ENCODE results near the gene CREB3L2. TPM values are rescaled to one million over a fixed set of nuclear protein-coding genes. Genes with fewer than 3 reads are reported as not detected.
"Not testable (repeated sequence)": the region's sequence is repeated elsewhere in the genome, so short reads cannot be mapped to it uniquely, and the experiment has no call there.

Gene CREB3L2
- total RNA-seq, 1 donor from 2014 or later = 12.5 TPM

DNA sequence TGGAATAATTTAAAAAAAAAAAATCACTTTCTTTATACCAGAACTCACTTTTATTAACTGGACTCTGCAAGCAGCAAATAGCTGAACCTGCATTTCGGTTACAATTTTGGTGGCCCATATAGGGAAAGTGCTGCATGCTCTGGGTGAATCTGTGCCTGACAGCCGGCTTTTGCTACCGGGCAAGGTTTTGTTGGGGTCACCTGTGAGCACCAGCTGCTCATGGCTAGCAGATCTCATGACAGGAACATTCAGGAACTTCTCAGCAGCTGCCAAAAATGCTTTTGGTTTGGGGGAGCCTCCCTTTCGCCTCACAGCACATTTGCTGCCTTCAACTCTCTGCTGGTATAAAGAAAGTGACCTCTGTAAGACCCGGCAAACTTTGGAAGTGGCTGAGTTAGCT is 13.2 kb upstream of the CREB3L2 start:
- Histone ChIP-seq H3K9me3 (ENCODE audit: control insufficient read depth in 3 of 3, low read length in 3 of 3) (no peaks in the 10 kb centered on the region), H3K27me3 (ENCODE audit: control insufficient read depth in 3 of 3, insufficient read depth in 3 of 3, low read length in 3 of 3) (no peaks in the 10 kb centered on the region), H3K4me1 (ENCODE audit: control insufficient read depth in 3 of 3, insufficient read depth in 3 of 3, low read length in 3 of 3) (no peaks in the 10 kb centered on the region), H3K9ac (ENCODE audit: low read depth in 1 of 3, low read length in 3 of 3) (no peak overlapping the region), H3K36me3 (ENCODE audit: control insufficient read depth in 3 of 3, insufficient read depth in 3 of 3, low read length in 3 of 3) (no peaks in the 10 kb centered on the region), H3K27ac (ENCODE audit: low read depth, low read length) (no peak overlapping the region), H3K4me3 (ENCODE audit: low read length in 3 of 3) (no peak overlapping the region)

DNA sequence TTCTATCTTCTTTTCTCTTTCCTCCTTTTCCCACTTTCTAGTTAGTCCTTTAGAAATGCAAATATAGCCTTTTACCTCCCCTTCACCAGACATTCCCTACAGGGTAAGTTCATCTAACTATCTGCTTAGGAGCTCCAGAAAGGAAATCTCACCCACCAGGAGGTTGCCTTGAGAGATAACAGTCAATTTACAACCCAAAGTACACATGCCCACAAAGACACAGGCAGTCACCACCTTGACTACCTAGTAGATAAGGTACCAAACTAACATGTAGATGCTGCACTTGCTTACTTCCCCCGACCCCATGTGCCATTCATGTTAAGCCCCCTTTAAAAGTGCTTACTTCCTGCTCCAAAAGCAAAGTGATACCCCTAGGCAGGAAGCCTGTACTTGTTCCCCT is 12.8 kb upstream of the CREB3L2 start:
- no peaks in the 10 kb centered on the region for H3K27me3 ChIP-seq (ENCODE audit: control insufficient read depth in 3 of 3, insufficient read depth in 3 of 3, low read length in 3 of 3)
- H3K27ac ChIP-seq (ENCODE audit: low read depth, low read length) = no peak overlapping the region
- no peaks in the 10 kb centered on the region for H3K4me1 ChIP-seq (ENCODE audit: control insufficient read depth in 3 of 3, insufficient read depth in 3 of 3, low read length in 3 of 3)
- no peak overlapping the region for H3K4me3 ChIP-seq (ENCODE audit: low read length in 3 of 3)
- no peaks in the 10 kb centered on the region for H3K9me3 ChIP-seq (ENCODE audit: control insufficient read depth in 3 of 3, low read length in 3 of 3)
- H3K9ac ChIP-seq (ENCODE audit: low read depth in 1 of 3, low read length in 3 of 3) = no peak overlapping the region
- H3K36me3 ChIP-seq (ENCODE audit: control insufficient read depth in 3 of 3, insufficient read depth in 3 of 3, low read length in 3 of 3) = no peaks in the 10 kb centered on the region

- H3K27me3 ChIP-seq (ENCODE audit: control insufficient read depth in 3 of 3, insufficient read depth in 3 of 3, low read length in 3 of 3); H3K4me3 ChIP-seq (ENCODE audit: low read length in 3 of 3); H3K36me3 ChIP-seq (ENCODE audit: control insufficient read depth in 3 of 3, insufficient read depth in 3 of 3, low read length in 3 of 3); H3K27ac ChIP-seq (ENCODE audit: low read depth, low read length); H3K4me1 ChIP-seq (ENCODE audit: control insufficient read depth in 3 of 3, insufficient read depth in 3 of 3, low read length in 3 of 3); H3K9me3 ChIP-seq (ENCODE audit: control insufficient read depth in 3 of 3, low read length in 3 of 3); H3K9ac ChIP-seq (ENCODE audit: low read depth in 1 of 3, low read length in 3 of 3): not testable (repeated sequence)
Observed at GRCh38 chr7:138014201-138014600, 12.3 kb upstream of the CREB3L2 start.

- no peaks in the 10 kb centered on the region for H3K9me3 ChIP-seq (ENCODE audit: control insufficient read depth in 3 of 3, low read length in 3 of 3)
- H3K27me3 ChIP-seq (ENCODE audit: control insufficient read depth in 3 of 3, insufficient read depth in 3 of 3, low read length in 3 of 3) = no peaks in the 10 kb centered on the region
- no peaks in the 10 kb centered on the region for H3K36me3 ChIP-seq (ENCODE audit: control insufficient read depth in 3 of 3, insufficient read depth in 3 of 3, low read length in 3 of 3)
- no peak overlapping the region for H3K27ac ChIP-seq (ENCODE audit: low read depth, low read length)
- peaks cover 0 to 3% (median 2%) of the 10 kb centered on the region in 3 donors for H3K4me1 ChIP-seq (ENCODE audit: control insufficient read depth in 3 of 3, insufficient read depth in 3 of 3, low read length in 3 of 3)
- no peak overlapping the region for H3K4me3 ChIP-seq (ENCODE audit: low read length in 3 of 3)
- H3K9ac ChIP-seq (ENCODE audit: low read depth in 1 of 3, low read length in 3 of 3) = no peak overlapping the region
Observed at GRCh38 chr7:138009350-138009653, 7.4 kb upstream of the CREB3L2 start.

DNA sequence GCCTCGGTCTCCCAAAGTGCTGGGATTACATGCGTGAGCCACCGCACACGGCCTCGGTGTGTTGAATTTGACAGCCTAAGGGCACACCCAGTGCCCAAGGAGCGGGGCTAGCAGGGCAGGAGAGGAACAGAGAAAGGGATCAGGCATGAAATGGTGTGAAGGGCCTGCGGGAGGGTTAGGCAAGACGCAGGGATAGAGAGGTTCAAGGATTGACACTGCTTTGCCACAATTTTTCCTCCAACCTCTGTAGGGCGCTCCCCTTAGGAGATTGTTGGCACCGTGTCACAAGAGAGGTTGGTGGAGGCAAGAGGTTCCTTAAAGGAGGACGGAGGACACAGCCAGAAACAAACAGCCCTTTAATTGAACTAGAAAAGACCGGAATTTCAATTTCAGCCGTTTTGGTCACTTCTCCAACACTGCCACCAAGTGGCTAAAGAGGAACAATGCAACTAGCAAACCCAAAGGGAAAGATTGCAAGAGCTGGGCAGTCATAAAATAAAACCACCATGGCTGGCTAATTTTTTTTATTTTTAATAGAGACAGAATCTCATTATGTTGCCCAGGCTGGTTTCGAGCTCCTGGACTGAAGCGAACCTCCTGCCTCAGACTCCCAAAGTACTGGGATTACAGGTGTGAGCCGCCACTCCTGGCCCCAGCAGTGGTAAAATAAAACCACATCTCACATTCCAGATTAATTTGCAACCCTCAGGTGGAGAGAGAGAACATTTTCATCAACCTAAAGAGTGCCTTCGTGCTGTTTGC is 6.9 kb upstream of the CREB3L2 start:
- Histone ChIP-seq H3K27me3 (ENCODE audit: control insufficient read depth in 3 of 3, insufficient read depth in 3 of 3, low read length in 3 of 3) (no peaks in the 10 kb centered on the region), H3K9ac (ENCODE audit: low read depth in 1 of 3, low read length in 3 of 3) (peak overlapping the region; percentile 51 to 65 (median 51)), H3K27ac (ENCODE audit: low read depth, low read length) (no peak overlapping the region), H3K9me3 (ENCODE audit: control insufficient read depth in 3 of 3, low read length in 3 of 3) (no peaks in the 10 kb centered on the region), H3K36me3 (ENCODE audit: control insufficient read depth in 3 of 3, insufficient read depth in 3 of 3, low read length in 3 of 3) (no peaks in the 10 kb centered on the region), H3K4me3 (ENCODE audit: low read length in 3 of 3) (peak overlapping the region in 1 of 3 donors; percentile 35), H3K4me1 (ENCODE audit: control insufficient read depth in 3 of 3, insufficient read depth in 3 of 3, low read length in 3 of 3) (peaks cover 0 to 3% (median 2%) of the 10 kb centered on the region in 3 donors)

DNA sequence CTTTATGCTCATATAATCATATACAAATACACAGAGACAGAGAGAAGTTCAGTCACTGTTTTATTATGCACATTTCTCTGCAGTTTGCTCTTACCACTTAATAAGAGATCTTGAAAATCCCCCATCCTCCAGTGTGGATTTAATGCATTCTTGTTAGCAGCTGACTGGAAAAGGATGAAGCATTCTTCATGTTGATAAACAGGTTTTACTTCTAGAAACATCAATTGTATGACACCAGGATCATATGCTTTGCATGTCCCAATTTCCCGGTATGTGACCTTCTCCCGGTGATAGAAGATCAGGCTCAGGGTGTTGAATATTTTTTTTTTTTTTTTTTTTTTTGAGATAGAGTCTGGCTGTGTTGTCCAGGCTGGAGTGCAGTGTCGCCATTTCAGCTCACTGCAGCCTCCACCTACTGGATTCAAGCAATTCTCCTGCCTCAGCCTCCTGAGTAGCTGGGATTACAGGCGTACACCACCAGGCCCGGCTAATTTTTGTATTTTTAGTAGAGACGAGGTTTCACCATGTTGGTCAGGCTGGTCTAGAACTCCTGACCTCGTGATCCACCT is 6.2 kb upstream of the CREB3L2 start:
- no peak overlapping the region for H3K4me3 ChIP-seq (ENCODE audit: low read length in 3 of 3)
- H3K4me1 ChIP-seq (ENCODE audit: control insufficient read depth in 3 of 3, insufficient read depth in 3 of 3, low read length in 3 of 3) = peaks cover 0 to 3% (median 2%) of the 10 kb centered on the region in 3 donors
- H3K27me3 ChIP-seq (ENCODE audit: control insufficient read depth in 3 of 3, insufficient read depth in 3 of 3, low read length in 3 of 3) = no peaks in the 10 kb centered on the region
- no peaks in the 10 kb centered on the region for H3K36me3 ChIP-seq (ENCODE audit: control insufficient read depth in 3 of 3, insufficient read depth in 3 of 3, low read length in 3 of 3)
- H3K27ac ChIP-seq (ENCODE audit: low read depth, low read length) = no peak overlapping the region
- no peak overlapping the region for H3K9ac ChIP-seq (ENCODE audit: low read depth in 1 of 3, low read length in 3 of 3)
- no peaks in the 10 kb centered on the region for H3K9me3 ChIP-seq (ENCODE audit: control insufficient read depth in 3 of 3, low read length in 3 of 3)

- no peak overlapping the region for H3K9ac ChIP-seq (ENCODE audit: low read depth in 1 of 3, low read length in 3 of 3)
- no peaks in the 10 kb centered on the region for H3K36me3 ChIP-seq (ENCODE audit: control insufficient read depth in 3 of 3, insufficient read depth in 3 of 3, low read length in 3 of 3)
- no peak overlapping the region for H3K4me3 ChIP-seq (ENCODE audit: low read length in 3 of 3)
- no peaks in the 10 kb centered on the region for H3K27me3 ChIP-seq (ENCODE audit: control insufficient read depth in 3 of 3, insufficient read depth in 3 of 3, low read length in 3 of 3)
- no peaks in the 10 kb centered on the region for H3K9me3 ChIP-seq (ENCODE audit: control insufficient read depth in 3 of 3, low read length in 3 of 3)
- H3K27ac ChIP-seq (ENCODE audit: low read depth, low read length) = no peak overlapping the region
- peaks cover 0 to 3% (median 2%) of the 10 kb centered on the region in 3 donors for H3K4me1 ChIP-seq (ENCODE audit: control insufficient read depth in 3 of 3, insufficient read depth in 3 of 3, low read length in 3 of 3)
Observed at GRCh38 chr7:138006106-138006505, 4.2 kb upstream of the CREB3L2 start.

GRCh38 chr7:138004936-138005335 is 3.0 kb upstream of the CREB3L2 start:
- Histone ChIP-seq H3K27ac (ENCODE audit: low read depth, low read length) (no peak overlapping the region), H3K9ac (ENCODE audit: low read depth in 1 of 3, low read length in 3 of 3) (no peak overlapping the region), H3K4me3 (ENCODE audit: low read length in 3 of 3) (no peak overlapping the region), H3K27me3 (ENCODE audit: control insufficient read depth in 3 of 3, insufficient read depth in 3 of 3, low read length in 3 of 3) (no peaks in the 10 kb centered on the region), H3K4me1 (ENCODE audit: control insufficient read depth in 3 of 3, insufficient read depth in 3 of 3, low read length in 3 of 3) (peaks cover 5 to 8% (median 7%) of the 10 kb centered on the region in 3 donors), H3K36me3 (ENCODE audit: control insufficient read depth in 3 of 3, insufficient read depth in 3 of 3, low read length in 3 of 3) (no peaks in the 10 kb centered on the region), H3K9me3 (ENCODE audit: control insufficient read depth in 3 of 3, low read length in 3 of 3) (no peaks in the 10 kb centered on the region)

- H3K4me1 ChIP-seq (ENCODE audit: control insufficient read depth in 3 of 3, insufficient read depth in 3 of 3, low read length in 3 of 3) = peaks cover 10 to 17% (median 14%) of the 10 kb centered on the region in 3 donors
- H3K27me3 ChIP-seq (ENCODE audit: control insufficient read depth in 3 of 3, insufficient read depth in 3 of 3, low read length in 3 of 3) = no peaks in the 10 kb centered on the region
- no peak overlapping the region for H3K27ac ChIP-seq (ENCODE audit: low read depth, low read length)
- H3K9ac ChIP-seq (ENCODE audit: low read depth in 1 of 3, low read length in 3 of 3) = no peak overlapping the region
- no peaks in the 10 kb centered on the region for H3K36me3 ChIP-seq (ENCODE audit: control insufficient read depth in 3 of 3, insufficient read depth in 3 of 3, low read length in 3 of 3)
- H3K4me3 ChIP-seq (ENCODE audit: low read length in 3 of 3) = no peak overlapping the region
- H3K9me3 ChIP-seq (ENCODE audit: control insufficient read depth in 3 of 3, low read length in 3 of 3) = no peaks in the 10 kb centered on the region
Observed at GRCh38 chr7:138004046-138004445, 2.2 kb upstream of the CREB3L2 start.

DNA sequence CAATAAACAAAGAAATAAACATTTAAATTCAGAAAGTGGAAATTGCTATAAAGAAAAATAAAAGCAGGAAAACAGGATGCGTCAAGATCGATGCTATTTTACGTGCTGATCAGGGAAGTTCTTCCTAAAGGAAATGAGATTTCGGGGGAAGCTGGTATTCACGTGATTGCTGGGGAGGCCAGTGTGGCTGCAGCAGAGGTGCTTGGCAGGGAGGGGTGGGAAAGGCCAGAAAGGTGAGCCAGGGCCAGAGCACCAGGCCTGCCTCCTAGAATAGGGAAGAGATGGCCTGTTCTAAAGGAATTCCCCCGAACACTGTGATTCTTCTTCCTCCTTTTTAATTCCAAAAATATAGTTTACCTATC is 923 bp upstream of the CREB3L2 start:
- H3K9ac ChIP-seq (ENCODE audit: low read depth in 1 of 3, low read length in 3 of 3) = peak overlapping the region in 1 of 3 donors; percentile 4
- H3K27ac ChIP-seq (ENCODE audit: low read depth, low read length) = no peak overlapping the region
- H3K4me1 ChIP-seq (ENCODE audit: control insufficient read depth in 3 of 3, insufficient read depth in 3 of 3, low read length in 3 of 3) = peaks cover 17 to 22% (median 20%) of the 10 kb centered on the region in 3 donors
- no peaks in the 10 kb centered on the region for H3K27me3 ChIP-seq (ENCODE audit: control insufficient read depth in 3 of 3, insufficient read depth in 3 of 3, low read length in 3 of 3)
- no peaks in the 10 kb centered on the region for H3K9me3 ChIP-seq (ENCODE audit: control insufficient read depth in 3 of 3, low read length in 3 of 3)
- peak overlapping the region in 1 of 3 donors; percentile 25 for H3K4me3 ChIP-seq (ENCODE audit: low read length in 3 of 3)
- no peaks in the 10 kb centered on the region for H3K36me3 ChIP-seq (ENCODE audit: control insufficient read depth in 3 of 3, insufficient read depth in 3 of 3, low read length in 3 of 3)
